GF-D8 (cell line): ENCODE data around the gene CCT7.
"Not testable (repeated sequence)": the region's sequence is repeated elsewhere in the genome, so short reads cannot be mapped to it uniquely, and the experiment has no call there.

Experiments
- DNase-seq: peaks from one replicate; lab custom pipeline; 2025; lab: John Stamatoyannopoulos, UW

CCT7 gene

GRCh38 chr2:73233932-73234832, at the start of gene CCT7:
TSS of gene CCT7 (plus strand) at chr2:73234308. CDS start at chr2:73234379, 71 bp downstream.
- DNase-seq, result peak; percentile 75

- no peak for DNase-seq
Measured at GRCh38 chr2:73185965-73186364, 48.1 kb upstream of the CCT7 start.

GRCh38 chr2:73187549-73187948, 46.6 kb upstream of the CCT7 start:
- no peak for DNase-seq

GRCh38 chr2:73197579-73197978, 36.5 kb upstream of the CCT7 start:
- DNase-seq, result no peak

GRCh38 chr2:73200281-73200680, 33.8 kb upstream of the CCT7 start:
- DNase-seq, result not testable (repeated sequence)

- no peak for DNase-seq
Measured at GRCh38 chr2:73202156-73203054, 31.7 kb upstream of the CCT7 start, which contains the start of gene NOTO. TSS of gene NOTO (plus strand) at chr2:73202574. CDS start at chr2:73202667, 93 bp downstream.

- DNase-seq, result no peak
Measured at GRCh38 chr2:73203055-73203681, 30.9 kb upstream of the CCT7 start.

- no peak for DNase-seq
Measured at GRCh38 chr2:73205611-73206010, 28.5 kb upstream of the CCT7 start.

GRCh38 chr2:73208258-73208657, 25.9 kb upstream of the CCT7 start:
- no peak for DNase-seq

GRCh38 chr2:73210019-73210418, 24.1 kb upstream of the CCT7 start:
- no peak for DNase-seq

GRCh38 chr2:73210696-73211095, 23.4 kb upstream of the CCT7 start:
- no peak for DNase-seq

- no peak for DNase-seq
Measured at GRCh38 chr2:73212098-73212447, 22.0 kb upstream of the CCT7 start.

- DNase-seq, result peak; percentile 30
Measured at GRCh38 chr2:73212448-73213176, 21.5 kb upstream of the CCT7 start.

GRCh38 chr2:73214120-73215035, 19.7 kb upstream of the CCT7 start, which contains the start of gene SMYD5:
TSS of gene SMYD5 (plus strand) at chr2:73214245. CDS start at chr2:73214267, 22 bp downstream.
- peak; percentile 74 for DNase-seq

GRCh38 chr2:73215254-73215653, 18.9 kb upstream of the CCT7 start:
- no peak for DNase-seq

- no peak for DNase-seq
Measured at GRCh38 chr2:73217160-73217559, 16.9 kb upstream of the CCT7 start.

GRCh38 chr2:73217826-73218225, 16.3 kb upstream of the CCT7 start:
- no peak for DNase-seq

GRCh38 chr2:73218298-73218697, 15.8 kb upstream of the CCT7 start:
- DNase-seq, result no peak

- no peak for DNase-seq
Measured at GRCh38 chr2:73223821-73224220, 10.3 kb upstream of the CCT7 start.
